ENCODE data around the gene XPR1.

DNA sequence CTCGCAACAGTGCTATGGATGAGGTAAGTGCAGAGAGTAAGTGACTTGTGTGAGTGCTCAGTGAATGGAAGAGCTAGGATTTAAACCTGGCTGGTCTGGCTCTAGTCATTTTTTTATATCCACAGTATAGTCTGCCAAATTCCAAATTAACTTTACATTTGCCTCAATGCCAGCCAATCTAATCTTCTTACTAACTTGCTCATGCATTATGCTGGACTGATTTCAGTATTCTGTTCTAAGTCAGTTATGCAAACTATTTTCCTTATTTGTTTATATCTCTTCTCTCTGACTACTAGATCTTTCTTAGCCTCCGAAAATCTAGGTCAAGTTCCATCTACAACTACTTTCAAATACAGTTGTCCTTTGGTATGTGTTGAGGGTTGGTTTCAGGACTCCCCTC, 133.3 kb downstream of the XPR1 start:
- TF ChIP-seq CTCF (IDR thresholded peaks at IDR 0.05) = no peak
- no peak for TF ChIP-seq POLR2AphosphoS5 (IDR thresholded peaks at IDR 0.05; ENCODE audit: insufficient read depth in 1 of 2, low read depth in 1 of 2)
